HG02623 (cell line): ENCODE results near the gene CDC42EP5.
"Not testable (repeated sequence)": the region's sequence is repeated elsewhere in the genome, so short reads cannot be mapped to it uniquely, and the experiment has no call there.

Experiments
- ATAC-seq: cut with Tn5 transposase; IDR thresholded peaks from one replicate; pipeline ENCODE4 v1.9.1; 2021; ENCODE audit warnings: moderate library complexity; ENCODE audit not compliant: unreplicated experiment

CDC42EP5 gene, protein sequence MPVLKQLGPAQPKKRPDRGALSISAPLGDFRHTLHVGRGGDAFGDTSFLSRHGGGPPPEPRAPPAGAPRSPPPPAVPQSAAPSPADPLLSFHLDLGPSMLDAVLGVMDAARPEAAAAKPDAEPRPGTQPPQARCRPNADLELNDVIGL

DNA sequence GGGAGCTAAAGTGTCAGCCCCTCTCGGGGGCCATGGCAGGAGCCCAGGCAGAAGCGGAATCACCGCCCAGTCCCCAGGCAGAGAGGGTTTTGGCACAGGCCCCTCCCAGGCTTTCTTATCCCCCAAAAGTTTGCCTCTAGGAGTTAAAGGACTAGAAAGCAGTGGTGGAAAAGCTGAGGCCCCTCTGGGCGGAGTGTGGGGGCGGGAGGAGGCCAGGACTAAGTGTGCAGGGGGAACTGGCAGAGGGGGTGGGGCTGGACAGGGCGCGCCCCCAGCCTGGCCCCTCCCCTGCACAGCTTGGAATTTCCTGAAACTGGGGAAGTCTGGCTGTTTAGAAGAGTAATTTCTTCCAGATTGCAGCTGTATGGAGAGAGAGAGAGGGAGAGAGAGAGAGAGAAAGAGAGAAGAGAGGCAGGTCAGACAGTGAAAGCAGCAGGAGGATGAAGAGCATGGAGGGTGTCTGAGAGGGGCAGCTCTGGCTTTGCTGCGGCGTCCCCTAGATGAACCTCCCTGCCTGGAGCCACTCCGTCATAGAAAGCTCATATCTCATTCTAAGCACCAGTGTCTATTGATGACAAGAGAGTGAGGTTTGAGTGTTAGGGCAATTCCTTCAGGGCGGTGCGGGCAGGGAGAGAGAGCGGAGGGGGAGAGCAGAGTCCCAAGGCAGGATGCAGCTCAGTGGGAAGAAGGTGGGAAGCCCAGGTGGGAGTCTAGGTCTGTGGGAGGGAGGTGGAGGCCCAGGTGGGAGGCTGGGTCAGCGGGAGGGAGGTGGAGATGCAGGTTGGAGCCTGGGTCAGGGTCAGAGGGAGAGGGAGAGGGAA lies at the start of gene CDC42EP5:
CDC42EP5 (minus strand) TSS at position 226 of the 821 bp plus-strand sequence. CDS start 7,749 bp downstream, outside the sequence.
- ATAC-seq = no peak

DNA sequence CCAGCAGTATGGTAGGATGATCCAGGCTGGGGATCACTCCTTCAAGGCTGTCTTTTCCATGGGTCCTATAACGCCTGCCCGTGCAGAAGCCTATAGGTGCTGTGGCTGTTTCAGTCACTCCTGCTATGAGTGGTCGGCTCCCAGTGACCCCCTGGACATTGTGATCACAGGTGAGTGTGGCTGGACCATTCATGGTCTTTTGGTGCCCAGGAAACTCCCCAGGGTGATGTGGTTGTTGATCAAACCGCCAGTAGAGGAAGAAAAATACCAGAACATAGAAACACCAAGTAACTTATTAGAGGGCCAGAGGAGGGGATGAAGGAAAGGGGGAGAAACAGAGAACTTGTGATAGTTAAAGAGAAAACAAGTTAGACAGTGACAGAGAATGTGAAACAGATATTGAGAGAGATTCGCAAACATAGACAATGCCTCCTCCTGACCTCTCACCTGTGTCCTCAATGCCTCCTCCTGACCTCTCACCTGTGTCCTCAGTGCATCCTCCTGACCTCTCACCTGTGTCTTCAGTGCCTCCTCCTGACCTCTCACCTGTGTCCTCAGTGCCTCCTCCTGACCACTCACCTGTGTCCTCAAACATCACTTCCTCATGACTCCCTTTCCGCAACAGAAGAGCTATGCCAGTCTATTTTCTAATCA lies 48.9 kb upstream of the CDC42EP5 start:
- no peak for ATAC-seq

DNA sequence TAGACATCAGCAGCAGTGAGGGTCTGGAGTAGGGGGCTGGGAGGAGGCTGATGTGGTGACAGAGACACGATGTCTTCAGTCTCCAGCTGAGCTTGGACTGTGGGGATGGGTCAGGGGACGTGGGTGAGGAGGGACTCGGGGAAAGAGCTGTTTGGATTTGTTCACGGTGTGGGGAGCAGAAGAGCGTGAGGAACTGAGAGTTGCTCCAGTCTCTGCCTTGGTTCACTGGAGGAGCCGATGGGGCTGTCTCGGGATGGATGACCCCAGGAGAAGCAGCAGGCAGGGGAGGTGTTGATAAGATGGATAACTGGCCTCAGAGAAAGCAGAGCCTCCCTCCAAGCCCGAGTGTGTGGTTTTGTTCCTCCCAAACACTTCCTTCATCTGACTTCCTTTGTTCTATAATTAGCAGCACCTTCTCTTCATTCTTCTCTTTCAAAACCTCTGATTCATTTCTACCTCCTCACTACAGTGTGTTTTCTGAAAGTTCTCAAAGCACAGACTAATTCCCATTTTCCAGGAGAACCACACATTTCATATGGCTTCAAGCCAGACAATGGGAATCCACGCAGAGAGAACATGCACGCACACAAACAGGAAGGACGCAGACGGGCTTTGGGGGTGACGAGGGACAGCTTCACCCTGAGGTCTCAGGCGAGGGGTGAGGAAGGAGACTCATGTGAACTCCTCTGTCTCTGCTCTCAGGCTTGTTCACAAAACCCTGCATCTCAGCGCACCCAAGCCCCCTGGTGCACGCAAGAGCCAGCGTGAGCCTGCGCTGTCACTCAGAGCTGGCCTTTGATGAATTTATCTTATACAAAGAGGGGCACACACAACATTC lies 48.1 kb upstream of the CDC42EP5 start:
- ATAC-seq = no peak

DNA sequence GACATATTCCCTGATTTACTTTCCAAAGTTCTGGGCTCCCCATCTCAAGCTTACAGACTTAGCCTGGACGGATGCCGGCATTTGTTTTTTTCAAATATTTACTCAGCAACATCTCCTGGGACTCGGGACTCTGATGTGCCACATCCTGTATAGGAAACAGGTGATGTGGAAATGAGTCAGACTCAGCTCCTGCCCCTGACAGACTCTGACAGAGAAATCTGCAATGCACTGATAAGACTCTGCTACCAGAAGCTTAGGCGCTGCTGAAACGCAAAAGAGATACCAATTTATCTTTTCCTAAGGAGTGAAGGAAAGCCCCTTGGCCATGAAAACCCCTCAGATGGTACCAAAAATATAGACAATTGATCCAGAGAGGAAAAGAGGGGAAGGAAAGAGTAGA lies 45.7 kb upstream of the CDC42EP5 start:
- no peak for ATAC-seq

DNA sequence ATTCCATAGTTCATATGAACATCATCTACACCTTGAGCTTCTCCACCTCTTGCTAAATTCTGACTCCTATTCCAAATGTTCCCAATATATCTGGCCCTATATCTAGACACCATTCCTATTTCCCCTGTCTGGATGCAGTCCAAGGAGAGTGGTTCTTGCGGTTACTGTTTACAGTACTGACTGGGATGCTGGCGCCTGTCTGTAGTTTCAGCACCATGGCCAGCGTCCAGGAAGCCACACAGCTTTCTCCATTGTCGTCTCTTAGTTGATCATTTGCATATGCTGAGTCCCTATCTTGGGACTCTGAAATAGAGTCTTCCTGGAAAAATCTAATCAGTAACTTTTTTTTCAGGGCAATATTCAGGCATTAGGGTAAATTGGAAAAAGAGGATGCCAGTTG lies 44.4 kb upstream of the CDC42EP5 start:
- ATAC-seq = no peak

DNA sequence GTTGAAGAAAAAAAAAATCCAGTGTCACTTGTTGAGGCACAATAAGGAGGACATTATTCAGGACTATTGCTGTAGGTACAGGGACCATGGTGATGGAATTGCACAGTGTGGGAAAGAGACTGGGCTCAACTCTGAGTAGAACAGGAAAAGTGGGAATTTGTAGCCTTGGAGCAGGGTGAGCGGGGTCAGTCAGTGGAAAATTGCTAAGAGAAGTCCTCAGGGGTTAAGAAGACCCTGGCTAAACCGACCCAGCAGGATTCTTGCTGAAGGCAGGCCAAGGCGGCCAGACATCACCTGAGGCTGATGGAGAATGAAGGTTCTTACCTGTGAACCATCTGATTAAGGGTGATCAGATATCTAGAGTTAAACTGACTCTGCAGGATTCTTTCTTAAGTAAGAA lies 42.1 kb upstream of the CDC42EP5 start:
- no peak for ATAC-seq

DNA sequence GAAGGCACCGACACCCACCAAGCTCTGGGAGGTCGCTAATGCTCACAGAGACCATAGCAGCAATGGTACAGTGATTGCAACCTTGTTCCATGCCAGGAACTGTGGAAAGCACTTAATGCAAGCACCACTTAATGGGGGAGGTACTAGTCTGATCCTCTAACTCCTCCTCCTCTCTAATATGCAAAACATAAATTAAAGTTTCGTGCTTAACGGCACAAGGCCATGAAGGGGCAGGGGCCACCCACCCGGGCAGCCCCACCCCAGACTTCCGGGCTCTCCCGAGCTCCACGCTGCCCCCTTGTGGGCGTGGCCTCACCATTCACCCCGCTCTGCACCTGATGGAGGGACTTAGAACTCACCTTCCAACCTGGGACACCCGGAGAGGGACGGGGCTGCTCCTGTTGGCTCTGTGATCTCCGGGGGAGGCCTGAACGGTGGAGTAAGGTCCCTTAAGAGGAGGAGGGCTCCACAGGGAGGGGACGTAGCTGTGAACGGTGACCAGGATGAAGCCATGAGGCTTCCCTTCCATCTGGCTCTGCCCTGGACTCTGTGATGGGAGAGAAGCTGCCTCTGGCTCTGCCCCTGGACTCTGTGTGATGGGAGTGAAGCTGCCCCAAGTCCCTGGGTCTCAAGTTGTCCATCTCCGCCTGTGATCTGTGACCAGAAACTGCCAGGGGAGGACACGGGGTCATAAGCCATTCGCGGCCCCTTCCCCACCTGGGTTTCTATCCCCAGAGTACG lies 36.3 kb upstream of the CDC42EP5 start:
- not testable (repeated sequence) for ATAC-seq

DNA sequence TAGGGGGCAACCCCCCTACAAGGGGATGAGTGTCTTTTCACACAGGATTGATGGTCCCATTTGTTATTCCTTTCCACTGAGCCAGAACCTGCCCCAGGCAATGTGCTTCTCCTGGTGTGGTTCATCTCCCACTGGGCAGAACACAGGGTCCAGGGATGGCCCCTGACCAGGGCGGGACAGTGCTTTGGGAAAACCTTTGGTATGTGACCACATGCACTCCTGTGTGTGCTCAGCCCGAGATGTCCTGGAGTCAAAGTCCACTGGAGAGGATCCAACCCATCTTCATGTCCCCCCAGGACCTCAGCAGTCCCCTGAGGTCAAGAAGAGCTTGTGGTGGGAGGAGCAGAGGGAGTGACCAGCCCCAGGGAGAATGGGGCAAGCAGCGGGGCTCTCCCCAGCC lies 35.4 kb upstream of the CDC42EP5 start:
- ATAC-seq = not testable (repeated sequence)

DNA sequence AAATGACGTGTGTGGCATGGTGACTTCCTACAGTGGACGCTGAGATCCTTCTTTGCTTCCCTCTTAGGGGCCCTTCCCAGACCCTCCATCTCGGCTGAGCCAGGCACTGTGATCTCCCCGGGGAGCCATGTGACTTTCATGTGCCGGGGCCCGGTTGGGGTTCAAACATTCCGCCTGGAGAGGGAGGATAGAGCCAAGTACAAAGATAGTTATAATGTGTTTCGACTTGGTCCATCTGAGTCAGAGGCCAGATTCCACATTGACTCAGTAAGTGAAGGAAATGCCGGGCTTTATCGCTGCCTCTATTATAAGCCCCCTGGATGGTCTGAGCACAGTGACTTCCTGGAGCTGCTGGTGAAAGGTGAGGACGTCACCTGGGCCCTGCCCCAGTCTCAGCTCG lies 34.7 kb upstream of the CDC42EP5 start:
- ATAC-seq = no peak

DNA sequence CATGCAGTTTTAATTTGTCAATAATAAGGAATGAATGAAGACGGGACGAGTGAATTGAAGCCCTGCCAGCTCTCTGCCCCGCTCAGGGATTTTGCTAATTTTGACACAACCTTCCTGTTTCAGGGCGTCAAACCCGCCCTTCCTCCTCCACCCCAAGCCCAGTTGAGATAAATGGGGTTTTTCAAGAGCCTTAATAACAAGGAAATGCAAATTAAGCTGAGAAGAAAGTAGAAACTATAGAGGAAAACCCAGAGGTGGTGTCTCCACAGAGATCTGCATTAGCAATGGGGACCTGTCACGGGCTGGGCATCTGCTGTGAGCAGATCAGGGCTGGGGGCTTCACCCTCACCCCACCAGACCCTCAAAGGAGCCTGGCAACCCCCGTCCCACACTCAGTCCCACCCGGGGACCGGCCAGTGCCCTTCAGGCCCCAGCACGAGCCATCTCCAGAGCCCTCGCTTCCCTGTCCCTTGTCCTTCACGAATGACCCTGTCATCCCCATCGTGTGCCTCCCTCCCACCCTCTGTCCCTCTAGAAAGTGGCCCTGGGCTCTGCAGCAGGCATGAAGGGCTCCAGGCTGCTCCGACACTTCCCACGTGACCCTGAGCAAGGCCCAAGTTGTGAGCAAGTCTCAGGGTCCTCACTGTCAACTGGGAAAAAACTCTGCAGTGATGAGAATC lies 34.1 kb upstream of the CDC42EP5 start:
- ATAC-seq = not testable (repeated sequence)

DNA sequence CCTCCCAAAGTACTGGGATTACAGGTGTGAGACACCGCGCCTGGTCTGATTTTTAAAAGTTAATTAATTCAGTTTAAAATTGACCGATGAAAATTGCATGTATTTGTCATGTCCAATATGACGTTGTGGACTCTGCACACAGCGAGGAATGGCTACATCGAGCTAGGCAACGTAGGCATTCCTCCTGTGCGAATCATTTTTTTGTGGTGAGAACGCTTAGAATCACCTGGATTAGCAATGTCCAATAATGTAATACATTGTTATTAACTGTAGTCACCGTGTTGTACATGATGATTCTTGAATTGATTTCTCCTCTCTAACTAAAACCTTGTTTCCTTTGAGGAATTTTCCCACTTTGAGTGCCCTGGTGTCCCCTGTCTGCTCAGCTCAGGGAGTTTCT lies 33.0 kb upstream of the CDC42EP5 start:
- no peak for ATAC-seq

DNA sequence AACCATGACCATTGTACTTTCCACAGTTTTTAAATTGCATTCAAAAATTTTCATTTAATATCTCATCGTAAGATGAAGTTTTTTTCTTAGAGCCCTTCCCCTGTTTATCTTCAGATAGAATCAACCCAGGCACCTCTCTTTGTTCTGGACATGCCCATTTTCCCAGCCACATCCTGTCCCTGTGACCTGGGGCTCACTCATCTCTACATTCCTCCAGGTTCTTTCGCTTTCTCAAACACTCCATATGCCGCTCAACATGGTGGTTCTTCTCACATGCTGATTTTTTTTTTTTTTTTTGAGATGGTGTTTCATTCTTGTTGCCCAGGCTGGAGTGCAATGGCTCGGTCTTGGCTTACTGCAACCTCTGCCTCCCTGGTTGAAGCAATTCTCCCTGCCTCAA lies 32.4 kb upstream of the CDC42EP5 start:
- ATAC-seq = not testable (repeated sequence)

DNA sequence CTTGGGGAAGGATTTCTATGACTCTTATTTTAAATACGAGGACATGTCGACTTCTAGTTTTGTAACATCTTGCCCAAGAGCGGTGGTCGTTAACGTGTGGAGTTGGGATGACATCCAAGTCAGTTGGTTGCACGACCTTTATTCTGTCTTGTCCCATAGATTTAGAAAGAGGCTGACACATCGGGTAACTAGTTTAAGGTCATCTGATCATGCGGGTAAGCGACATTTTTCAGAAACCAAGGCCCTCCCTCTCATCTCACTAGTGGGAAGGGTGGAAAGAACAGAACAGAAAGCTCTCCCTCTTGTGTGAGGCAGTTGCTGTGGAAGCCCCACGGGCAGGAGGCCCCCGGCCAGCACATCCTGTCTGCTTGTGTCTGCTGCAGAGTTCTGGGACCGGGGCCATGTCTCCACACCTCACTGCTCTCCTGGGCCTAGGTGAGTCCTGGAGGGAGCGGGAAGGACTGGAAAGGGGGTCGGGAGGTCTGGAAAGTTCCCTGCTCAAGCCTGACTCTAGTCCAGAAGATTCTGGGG lies 29.5 kb upstream of the CDC42EP5 start, which contains the start of gene LAIR2:
LAIR2 (plus strand) TSS at position 314 of the 531 bp plus-strand sequence; CDS start at position 402, 88 bp downstream.
- ATAC-seq = no peak

DNA sequence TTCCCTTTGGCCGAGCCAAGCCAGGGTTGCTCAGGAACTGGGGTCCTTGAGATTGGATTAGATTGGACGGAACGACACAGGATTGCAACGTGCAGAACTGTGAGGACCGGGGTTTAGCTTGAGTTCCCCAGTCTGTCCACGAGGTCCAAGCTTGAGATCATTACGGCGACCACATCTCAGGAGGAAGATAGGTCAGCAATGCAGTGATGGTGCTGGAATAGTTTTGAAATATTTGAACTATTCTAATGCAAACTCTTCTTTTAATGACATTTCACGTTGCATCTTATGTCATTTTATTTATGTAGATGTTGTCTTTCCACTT lies 25.3 kb upstream of the CDC42EP5 start:
- ATAC-seq = not testable (repeated sequence)

DNA sequence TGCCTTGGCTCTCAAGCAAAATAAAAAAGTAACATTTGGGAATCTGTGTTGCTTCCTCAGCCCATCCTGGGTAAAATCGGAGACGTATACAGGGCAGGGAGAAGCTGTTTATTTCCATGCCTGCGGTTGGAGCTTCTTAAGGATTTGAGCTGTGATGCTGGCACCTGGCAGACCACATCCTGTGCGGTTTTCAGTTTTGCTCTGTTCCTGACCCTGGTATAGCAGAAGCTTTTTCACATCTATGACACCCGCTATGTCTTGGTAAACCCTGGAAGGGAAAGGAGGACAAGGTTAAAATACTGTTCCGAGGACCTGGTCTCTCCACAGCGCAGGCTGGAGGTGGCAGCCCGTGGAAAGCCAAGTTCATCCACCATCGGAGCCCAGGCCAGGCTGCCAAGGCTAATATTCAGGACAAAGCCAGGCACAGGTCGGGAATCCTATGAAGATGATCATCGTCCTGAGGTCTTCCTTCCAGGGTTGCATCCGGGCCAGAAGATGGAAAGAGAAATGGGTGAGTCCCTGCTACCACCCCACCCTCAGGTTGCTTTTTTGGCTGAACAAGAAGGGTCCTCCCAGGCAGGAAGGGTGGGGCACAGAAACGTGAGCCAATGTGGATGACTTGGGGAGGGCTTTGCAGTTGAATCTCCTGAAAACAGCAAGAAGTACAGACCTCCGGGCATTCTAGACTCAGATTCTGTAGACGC lies 24.8 kb upstream of the CDC42EP5 start:
- not testable (repeated sequence) for ATAC-seq

DNA sequence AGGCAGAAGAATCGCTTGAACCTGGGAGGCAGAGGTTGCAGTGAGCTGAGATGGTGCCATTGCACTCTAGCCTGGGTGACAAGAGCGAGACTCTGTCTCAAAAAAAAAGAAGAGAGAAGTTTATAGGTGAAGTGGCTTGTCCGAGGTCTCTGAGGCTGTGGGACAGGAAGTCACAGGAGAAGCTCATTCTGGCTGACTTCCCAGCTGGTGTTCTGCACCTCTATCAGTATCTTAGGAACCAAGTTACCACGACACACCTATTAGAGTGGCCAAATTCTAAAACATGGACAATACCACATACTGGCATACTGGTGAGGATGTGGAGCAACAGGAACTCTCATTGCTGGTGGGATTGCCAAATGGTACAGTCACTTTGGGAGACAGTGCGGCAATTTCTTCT lies 22.2 kb upstream of the CDC42EP5 start:
- ATAC-seq = not testable (repeated sequence)

DNA sequence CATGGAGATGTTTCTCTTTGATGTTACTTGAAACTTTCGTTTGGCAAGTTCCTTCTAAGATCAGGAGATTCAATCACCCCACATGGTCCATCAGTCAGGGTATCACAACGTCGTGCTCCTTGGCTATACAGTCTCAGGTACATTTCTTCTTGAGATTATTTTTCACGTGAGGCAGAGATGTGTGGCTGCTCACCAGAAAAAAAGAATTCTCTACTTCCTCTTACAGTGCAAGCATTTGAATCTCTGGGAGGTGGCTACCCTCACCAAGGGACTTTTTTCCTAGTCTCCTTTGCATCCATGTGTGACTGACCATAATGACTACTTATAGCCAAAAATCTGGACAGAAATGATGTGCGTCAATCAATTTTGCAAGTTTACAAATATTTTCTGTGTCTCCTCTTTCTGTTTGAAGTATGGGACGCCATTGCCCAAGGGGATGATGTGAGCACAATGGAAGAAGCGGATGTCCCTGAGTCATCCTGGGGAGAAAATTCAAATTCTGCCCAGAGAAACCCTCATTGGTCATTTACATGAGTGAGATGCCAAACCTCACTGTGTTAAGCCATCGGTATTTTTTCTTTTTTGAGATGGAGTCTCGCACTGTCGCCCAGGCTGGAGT lies 21.0 kb upstream of the CDC42EP5 start:
- ATAC-seq = no peak

DNA sequence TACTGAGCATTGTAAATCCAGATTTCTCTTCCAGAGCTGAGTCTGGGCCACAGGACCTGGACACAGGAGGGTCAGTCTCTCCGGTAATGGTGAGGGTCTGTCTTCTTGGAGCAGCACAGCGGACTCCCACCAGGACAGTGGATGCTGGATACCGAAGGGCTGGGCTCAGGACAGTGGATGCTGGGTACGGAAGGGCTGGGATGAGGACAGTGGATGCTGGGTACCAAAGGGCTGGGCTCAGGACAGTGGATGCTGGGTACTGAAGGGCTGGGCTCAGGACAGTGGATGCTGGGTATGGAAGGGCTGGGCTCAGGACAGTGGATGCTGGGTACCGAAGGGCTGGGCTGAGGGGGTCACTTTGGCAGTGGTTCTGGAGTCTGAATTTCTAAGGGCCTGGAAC lies 20.0 kb upstream of the CDC42EP5 start:
- ATAC-seq = not testable (repeated sequence)

DNA sequence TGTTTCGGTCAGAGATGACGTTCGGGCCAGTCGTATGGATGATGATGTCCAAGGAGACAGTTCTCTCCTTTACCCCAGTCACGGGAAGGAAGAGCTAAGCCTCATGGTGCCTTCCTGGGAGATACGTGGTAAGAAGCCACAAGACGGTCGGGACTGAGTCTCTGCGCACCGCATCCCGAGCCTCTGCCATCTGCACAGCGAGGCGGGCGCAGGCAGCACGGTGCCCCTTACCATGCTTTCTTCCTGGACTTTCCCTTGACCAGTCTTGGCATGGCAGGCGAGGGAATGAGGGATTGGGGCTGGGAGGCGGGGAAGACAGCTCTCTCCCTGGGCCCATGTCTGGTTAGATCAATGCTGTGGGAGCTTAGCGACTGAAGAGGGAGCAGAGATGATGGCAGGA lies 19.5 kb upstream of the CDC42EP5 start:
- no peak for ATAC-seq
